Astrocyte (in vitro differentiated cells and primary cell): ENCODE results near the gene SPTBN2. TPM values are rescaled to one million over a fixed set of nuclear protein-coding genes. Genes with fewer than 3 reads are reported as not detected.

Experiments
- DNase-seq: peaks from one replicate; pipeline ENCODE4 v3.0.0-alpha.2; 2010; ENCODE audit warnings: low read depth
- FAIRE-seq: peaks from 2 replicates; lab custom pipeline; 2011; peaks lifted over from hg19 to GRCh38; lab: Jason Lieb, UNC
- H2AFZ ChIP-seq: 2 replicates; pipeline ENCODE4 v1.6.0; 2012; ENCODE audit warnings: low read depth, low read length, inconsistent platforms
- H3K27ac ChIP-seq: 2 replicates; pipeline ENCODE4 v1.5.1; 2011; ENCODE audit warnings: low read depth, low read length, inconsistent platforms
- H3K27me3 ChIP-seq: 2 replicates; pipeline ENCODE4 v1.6.0; 2011; ENCODE audit warnings: low read length, inconsistent platforms; ENCODE audit not compliant: insufficient read depth
- H3K36me3 ChIP-seq: 2 replicates; pipeline ENCODE4 v1.5.1; 2011; ENCODE audit warnings: low read length, inconsistent platforms; ENCODE audit not compliant: insufficient read depth
- H3K4me1 ChIP-seq: 2 replicates; pipeline ENCODE4 v1.5.1; 2011; ENCODE audit warnings: low read length, inconsistent platforms; ENCODE audit not compliant: insufficient read depth
- H3K4me2 ChIP-seq: 2 replicates; pipeline ENCODE4 v1.6.0; 2012; ENCODE audit warnings: low read length, inconsistent platforms
- H3K4me3 ChIP-seq: 2 replicates; pipeline ENCODE4 v1.5.1; 2011; ENCODE audit warnings: low read depth, mild to moderate bottlenecking, low read length, inconsistent platforms; ENCODE audit not compliant: insufficient read depth
- H3K79me2 ChIP-seq: 2 replicates; pipeline ENCODE4 v1.6.0; 2012; ENCODE audit warnings: mild to moderate bottlenecking, low read length, inconsistent platforms; ENCODE audit not compliant: insufficient read depth
- H3K9ac ChIP-seq: 2 replicates; pipeline ENCODE4 v1.6.0; 2012; ENCODE audit warnings: mild to moderate bottlenecking, low read length, inconsistent platforms
- H3K9me3 ChIP-seq: 2 replicates; pipeline ENCODE4 v1.5.1; 2012; ENCODE audit warnings: low read depth, mild to moderate bottlenecking, low read length, inconsistent platforms; ENCODE audit not compliant: insufficient read depth
- H4K20me1 ChIP-seq: 2 replicates; pipeline ENCODE4 v1.6.0; 2012; ENCODE audit warnings: low read length, inconsistent platforms; ENCODE audit not compliant: insufficient read depth
- H3K27ac Mint-ChIP-seq: one replicate; pipeline ENCODE4 v1.8.0; 2021; ENCODE audit warnings: mild to moderate bottlenecking, mixed read lengths; ENCODE audit not compliant: unreplicated experiment
- H3K27me3 Mint-ChIP-seq: one replicate; pipeline ENCODE4 v1.8.0; 2021; ENCODE audit warnings: low read depth, mixed read lengths; ENCODE audit not compliant: unreplicated experiment
- H3K36me3 Mint-ChIP-seq: one replicate; pipeline ENCODE4 v1.8.0; 2021; ENCODE audit warnings: low read depth, mixed read lengths; ENCODE audit not compliant: unreplicated experiment
- H3K4me1 Mint-ChIP-seq: one replicate; pipeline ENCODE4 v1.8.0; 2021; ENCODE audit warnings: low read depth, mixed read lengths; ENCODE audit not compliant: unreplicated experiment
- H3K4me3 Mint-ChIP-seq: one replicate; pipeline ENCODE4 v1.8.0; 2021; ENCODE audit warnings: mild to moderate bottlenecking, moderate library complexity, mixed read lengths; ENCODE audit not compliant: unreplicated experiment
- H3K9me3 Mint-ChIP-seq: one replicate; pipeline ENCODE4 v1.8.0; 2021; ENCODE audit warnings: mild to moderate bottlenecking, mixed read lengths; ENCODE audit not compliant: unreplicated experiment
- CTCF ChIP-seq: IDR thresholded peaks from 2 replicates; pipeline ENCODE4 v1.5.1; 2011; ENCODE audit warnings: low read depth, mild to moderate bottlenecking, inconsistent platforms, low read length, moderate library complexity; ENCODE audit not compliant: insufficient read depth
- EZH2 ChIP-seq: IDR thresholded peaks from 2 replicates; pipeline ENCODE4 v1.6.1; 2012; ENCODE audit warnings: mild to moderate bottlenecking, low read length, inconsistent platforms; ENCODE audit not compliant: insufficient read depth
- total RNA-seq: library from RNA; stranded (reverse); gene quantifications from 2 replicates; pipeline ENCODE4 v1.2.1, GENCODE V29; 2021

Gene SPTBN2
- total RNA-seq, 1 donor from 2014 or later = 18.2 TPM

GRCh38 chr11:66638177-66639065 is 90.6 kb downstream of the SPTBN2 start, which contains the start of gene RBM4:
TSS of gene RBM4 (plus strand) at chr11:66638703. CDS start at chr11:66639712, 1,009 bp downstream.
- peaks cover 42% of the 10 kb centered on the region for H3K4me1 ChIP-seq
- H3K79me2 ChIP-seq = peaks cover 95% of the 10 kb centered on the region
- peak within 1 kb of the TSS; percentile 89 for H3K4me3 ChIP-seq
- TF ChIP-seq CTCF (no peak), EZH2 (no peak)
- FAIRE-seq = no peak
- no peaks in the 10 kb centered on the region for H3K27me3 ChIP-seq
- H3K27me3 Mint-ChIP-seq = no peaks in the 10 kb centered on the region
- H3K36me3 ChIP-seq = peaks cover 31% of the 10 kb centered on the region
- peak within 1 kb of the TSS; percentile 99 for H3K4me3 Mint-ChIP-seq
- H3K36me3 Mint-ChIP-seq = peaks cover 24% of the 10 kb centered on the region
- peaks cover 28% of the 10 kb centered on the region for H3K4me1 Mint-ChIP-seq
- H3K9ac ChIP-seq = peak within 1 kb of the TSS; percentile 92
- peak; percentile 100 for DNase-seq
- H4K20me1 ChIP-seq = peaks cover 79% of the 10 kb centered on the region
- H3K9me3 ChIP-seq = no peaks in the 10 kb centered on the region
- H3K9me3 Mint-ChIP-seq = no peaks in the 10 kb centered on the region
- H3K27ac Mint-ChIP-seq = peak within 1 kb of the TSS; percentile 98
- peak within 1 kb of the TSS; percentile 96 for H3K4me2 ChIP-seq
- H3K27ac ChIP-seq = peak within 1 kb of the TSS; percentile 88
- H2AFZ ChIP-seq = peak within 1 kb of the TSS; percentile 44

GRCh38 chr11:66637557-66638176 is 91.3 kb downstream of the SPTBN2 start:
- Histone ChIP-seq H3K4me2 (peak overlapping the region; percentile 84), H3K4me1 (peaks cover 37% of the 10 kb centered on the region), H3K9me3 (no peaks in the 10 kb centered on the region), H3K27ac (peak overlapping the region; percentile 48), H3K27me3 (no peaks in the 10 kb centered on the region), H4K20me1 (peaks cover 79% of the 10 kb centered on the region), H3K9ac (peak overlapping the region; percentile 63), H3K36me3 (peaks cover 25% of the 10 kb centered on the region), H3K4me3 (peak overlapping the region; percentile 43), H3K79me2 (peaks cover 95% of the 10 kb centered on the region), H2AFZ (peak overlapping the region; percentile 44)
- DNase-seq = no peak
- no peak for TF ChIP-seq CTCF
- Mint-ChIP-seq H3K9me3 (no peaks in the 10 kb centered on the region), H3K27me3 (no peaks in the 10 kb centered on the region), H3K27ac (peak overlapping the region; percentile 80), H3K4me3 (peak overlapping the region; percentile 99), H3K4me1 (peaks cover 21% of the 10 kb centered on the region), H3K36me3 (peaks cover 18% of the 10 kb centered on the region)
- no peak for FAIRE-seq
